ENCODE data around the gene RAB11FIP4. TPM values are rescaled to one million over a fixed set of nuclear protein-coding genes. Genes with fewer than 3 reads are reported as not detected.

Gene RAB11FIP4
- total and polyA plus RNA-seq, 2 donors (not counting 3 experiments of a cell fraction or from before 2014, with no cell fraction given), result 0.08 to 0.38 TPM

DNA sequence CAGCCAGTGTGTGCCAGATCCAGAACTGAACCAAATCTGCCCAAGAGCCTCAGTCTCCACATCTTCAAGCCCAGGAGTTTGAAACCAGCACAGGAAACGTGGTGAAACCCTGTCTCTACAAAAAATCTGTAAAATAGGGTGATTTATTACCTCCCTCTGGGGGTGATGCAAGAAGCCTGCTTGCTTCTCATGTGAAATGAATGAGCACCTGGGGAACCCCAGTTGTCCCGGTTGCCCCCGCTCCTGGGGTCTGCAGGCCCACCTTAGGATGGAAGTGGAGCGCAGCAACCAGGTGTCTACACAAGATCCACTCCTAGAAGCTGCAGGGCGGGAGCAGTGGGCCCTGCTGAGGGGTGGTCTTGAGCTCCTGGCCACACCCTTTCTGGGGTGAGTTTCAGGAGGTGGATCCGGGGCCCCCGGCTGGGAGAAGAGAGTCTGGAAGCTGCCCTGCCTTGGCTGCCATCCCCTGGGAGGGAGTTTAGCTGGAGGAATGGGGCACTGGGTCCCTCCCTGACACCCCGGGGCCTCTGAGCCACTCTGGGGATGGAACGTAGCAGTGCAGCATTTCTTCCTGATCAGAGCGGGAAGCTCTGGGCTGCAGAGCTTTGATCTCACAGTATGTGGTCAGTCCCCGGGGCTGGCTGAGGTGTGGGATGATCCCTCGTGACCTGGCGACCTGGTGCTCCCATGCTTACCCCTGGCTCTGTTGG lies 117.8 kb downstream of the RAB11FIP4 start:
- intact Hi-C loops (cut with micrococcal nuclease), result no loop called here
- Histone ChIP-seq H3K4me3 (replicated peaks in 1 of 3; ENCODE audit: insufficient read depth in 1 of 3, low read depth in 1 of 3, low read length in 3 of 3) (no peak overlapping the region), H4K20me1 (replicated peaks; ENCODE audit: control insufficient read depth, extremely low read depth, insufficient read depth, low read length) (no peaks in the 10 kb centered on the region), H3K9me1 (replicated peaks; ENCODE audit: control insufficient read depth, extremely low read depth, insufficient read depth, low read length) (no peaks in the 10 kb centered on the region), H3K36me3 (ENCODE audit: control insufficient read depth in 2 of 2, extremely low read depth in 1 of 2, insufficient read depth in 2 of 2, low read length in 2 of 2) (no peaks in the 10 kb centered on the region), H3K9me3 (replicated peaks; ENCODE audit: control insufficient read depth, insufficient read depth, low read length) (no peaks in the 10 kb centered on the region), H3K27ac (ENCODE audit: insufficient read depth, low read depth, low read length) (no peak overlapping the region), H3K9ac (replicated peaks; ENCODE audit: extremely low read depth, insufficient read depth, low read length) (no peak overlapping the region), H3K4me2 (ENCODE audit: insufficient read depth, low read length) (no peak overlapping the region), H3K27me3 (ENCODE audit: control insufficient read depth in 2 of 2, insufficient read depth in 2 of 2, low read length in 2 of 2) (peaks cover 2 to 4% of the 10 kb centered on the region in 2 experiments), H2AFZ (ENCODE audit: low read depth, low read length) (no peak overlapping the region), H3K4me1 (ENCODE audit: control insufficient read depth, extremely low read depth, insufficient read depth, low read length) (no peaks in the 10 kb centered on the region), H3K79me2 (ENCODE audit: control insufficient read depth, insufficient read depth, low read length) (no peaks in the 10 kb centered on the region)
- TF ChIP-seq FOS (IDR thresholded peaks at IDR 0.05; ENCODE audit: borderline replicate concordance, insufficient read depth, low read length) (no peak), POLR2AphosphoS5 (IDR thresholded peaks at IDR 0.05; ENCODE audit: insufficient read depth, low read depth, low read length) (no peak), MYC (IDR thresholded peaks at IDR 0.05; ENCODE audit: low read depth, low read length) (no peak), GATA2 (IDR thresholded peaks at IDR 0.05; ENCODE audit: insufficient read depth, insufficient read length, low read depth, low read length) (no peak), EZH2 (IDR thresholded peaks at IDR 0.05; ENCODE audit: borderline replicate concordance, low read depth, low read length, severe bottlenecking) (no peak), POLR2A (IDR thresholded peaks at IDR 0.05; ENCODE audit: low read depth, low read length) (no peak), JUN (IDR thresholded peaks at IDR 0.05; ENCODE audit: borderline replicate concordance, insufficient read depth, insufficient read length, low read depth) (no peak)
- TF ChIP-seq, protein P1, sequence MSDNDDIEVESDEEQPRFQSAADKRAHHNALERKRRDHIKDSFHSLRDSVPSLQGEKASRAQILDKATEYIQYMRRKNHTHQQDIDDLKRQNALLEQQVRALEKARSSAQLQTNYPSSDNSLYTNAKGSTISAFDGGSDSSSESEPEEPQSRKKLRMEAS (IDR thresholded peaks at IDR 0.05; ENCODE audit: insufficient read depth, insufficient read length), result no peak
- TF ChIP-seq, protein P2, sequence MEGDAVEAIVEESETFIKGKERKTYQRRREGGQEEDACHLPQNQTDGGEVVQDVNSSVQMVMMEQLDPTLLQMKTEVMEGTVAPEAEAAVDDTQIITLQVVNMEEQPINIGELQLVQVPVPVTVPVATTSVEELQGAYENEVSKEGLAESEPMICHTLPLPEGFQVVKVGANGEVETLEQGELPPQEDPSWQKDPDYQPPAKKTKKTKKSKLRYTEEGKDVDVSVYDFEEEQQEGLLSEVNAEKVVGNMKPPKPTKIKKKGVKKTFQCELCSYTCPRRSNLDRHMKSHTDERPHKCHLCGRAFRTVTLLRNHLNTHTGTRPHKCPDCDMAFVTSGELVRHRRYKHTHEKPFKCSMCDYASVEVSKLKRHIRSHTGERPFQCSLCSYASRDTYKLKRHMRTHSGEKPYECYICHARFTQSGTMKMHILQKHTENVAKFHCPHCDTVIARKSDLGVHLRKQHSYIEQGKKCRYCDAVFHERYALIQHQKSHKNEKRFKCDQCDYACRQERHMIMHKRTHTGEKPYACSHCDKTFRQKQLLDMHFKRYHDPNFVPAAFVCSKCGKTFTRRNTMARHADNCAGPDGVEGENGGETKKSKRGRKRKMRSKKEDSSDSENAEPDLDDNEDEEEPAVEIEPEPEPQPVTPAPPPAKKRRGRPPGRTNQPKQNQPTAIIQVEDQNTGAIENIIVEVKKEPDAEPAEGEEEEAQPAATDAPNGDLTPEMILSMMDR (IDR thresholded peaks at IDR 0.05; ENCODE audit: extremely low read depth in 1 of 2, insufficient read depth in 1 of 2, low read depth in 1 of 2, low read length in 2 of 2), result no peak
- dilution Hi-C loops (cut with MboI; ENCODE audit: extremely low pct_ligation_motif_present, low sequenced_read_pairs), result no loop called here
- DNase-seq (ENCODE audit: low read depth, low spot score), result no peak
- BruUV-seq (replicated peaks), result no TSS peak
- ChIA-PET POLR2A (no interaction called here), CTCF (interaction anchor here (0.9 to 2.9 kb wide), 3 partner anchors 13 to 72 kb away, joined by 3 to 7 read pairs (median 3); no protein-coding TSS in a partner anchor)
- FAIRE-seq, result no peak
